Central memory CD8-positive, alpha-beta T cell (primary cell): ENCODE data around the gene SFXN1.

ENCODE experiments used
- ATAC-seq: fragments of 150-1000 bp; cut with Tn5 transposase; replicated peaks from 2 replicates; pipeline ENCODE4 v1.10.0; 2022; ENCODE audit warnings: mild to moderate bottlenecking, moderate FRiP score, moderate number of reproducible peaks; ENCODE audit not compliant: poor library complexity, severe bottlenecking; ENCODE audit errors: extremely low read depth
- DNase-seq, 2 donors: peaks; one replicate each; pipeline ENCODE4 v3.0.0; 2021; ENCODE audit warnings: low spot score in 2 of 2
- H3K27ac Mint-ChIP-seq: one replicate; pipeline ENCODE4 v1.8.0; 2022; ENCODE audit warnings: low read depth, mild to moderate bottlenecking, moderate library complexity, mixed read lengths
- H3K27me3 Mint-ChIP-seq: one replicate; pipeline ENCODE4 v1.8.0; 2022; ENCODE audit warnings: mixed read lengths
- H3K36me3 Mint-ChIP-seq: one replicate; pipeline ENCODE4 v1.8.0; 2022; ENCODE audit warnings: mild to moderate bottlenecking, moderate library complexity, mixed read lengths; ENCODE audit not compliant: insufficient read depth
- H3K4me1 Mint-ChIP-seq: one replicate; pipeline ENCODE4 v1.8.0; 2022; ENCODE audit warnings: mixed read lengths
- H3K4me3 Mint-ChIP-seq: one replicate; pipeline ENCODE4 v1.8.0; 2022; ENCODE audit warnings: mild to moderate bottlenecking, moderate library complexity, mixed read lengths
- H3K9me3 Mint-ChIP-seq: one replicate; pipeline ENCODE4 v1.8.0; 2022; ENCODE audit warnings: mixed read lengths

SFXN1 gene

GRCh38 chr5:175456105-175456742 lies 22.1 kb upstream of the SFXN1 start:
- Mint-ChIP-seq H3K9me3 (no peaks in the 10 kb centered on the region), H3K4me3 (no peak overlapping the region), H3K36me3 (no peaks in the 10 kb centered on the region), H3K27me3 (peaks cover 61% of the 10 kb centered on the region), H3K27ac (no peak overlapping the region), H3K4me1 (no peaks in the 10 kb centered on the region)
- DNase-seq (no peak), ATAC-seq (no peak)

- ATAC-seq (no peak), DNase-seq (no peak)
- Mint-ChIP-seq H3K4me1 (no peaks in the 10 kb centered on the region), H3K9me3 (no peaks in the 10 kb centered on the region), H3K4me3 (no peak overlapping the region), H3K27ac (no peak overlapping the region), H3K36me3 (no peaks in the 10 kb centered on the region), H3K27me3 (peaks cover 51% of the 10 kb centered on the region)
These were observed 20.9 kb upstream of the SFXN1 start for GRCh38 chr5:175457466-175457865.

- no peaks in the 10 kb centered on the region for H3K9me3 Mint-ChIP-seq
- peaks cover 24% of the 10 kb centered on the region for H3K27me3 Mint-ChIP-seq
- no peak overlapping the region for H3K27ac Mint-ChIP-seq
- no peaks in the 10 kb centered on the region for H3K36me3 Mint-ChIP-seq
- no peak overlapping the region for H3K4me3 Mint-ChIP-seq
- peaks cover 8% of the 10 kb centered on the region for H3K4me1 Mint-ChIP-seq
- ATAC-seq (no peak), DNase-seq (no peak)
These were observed 18.2 kb upstream of the SFXN1 start for GRCh38 chr5:175460126-175460525.

GRCh38 chr5:175460552-175460951 lies 17.8 kb upstream of the SFXN1 start:
- peaks cover 20% of the 10 kb centered on the region for H3K27me3 Mint-ChIP-seq
- H3K27ac Mint-ChIP-seq: no peak overlapping the region
- no peak overlapping the region for H3K4me3 Mint-ChIP-seq
- no peaks in the 10 kb centered on the region for H3K9me3 Mint-ChIP-seq
- DNase-seq (no peak), ATAC-seq (no peak)
- H3K4me1 Mint-ChIP-seq: peaks cover 9% of the 10 kb centered on the region
- no peaks in the 10 kb centered on the region for H3K36me3 Mint-ChIP-seq

GRCh38 chr5:175461370-175461769 lies 17.0 kb upstream of the SFXN1 start:
- H3K27me3 Mint-ChIP-seq: peaks cover 12% of the 10 kb centered on the region
- H3K27ac Mint-ChIP-seq: no peak overlapping the region
- no peak overlapping the region for H3K4me3 Mint-ChIP-seq
- no peaks in the 10 kb centered on the region for H3K9me3 Mint-ChIP-seq
- DNase-seq: no peak
- ATAC-seq: no peak
- no peaks in the 10 kb centered on the region for H3K36me3 Mint-ChIP-seq
- H3K4me1 Mint-ChIP-seq: peaks cover 9% of the 10 kb centered on the region

- no peaks in the 10 kb centered on the region for H3K9me3 Mint-ChIP-seq
- ATAC-seq (no peak), DNase-seq (no peak)
- peaks cover 9% of the 10 kb centered on the region for H3K4me1 Mint-ChIP-seq
- H3K27me3 Mint-ChIP-seq: peaks cover 7% of the 10 kb centered on the region
- H3K27ac Mint-ChIP-seq: no peak overlapping the region
- no peaks in the 10 kb centered on the region for H3K36me3 Mint-ChIP-seq
- no peak overlapping the region for H3K4me3 Mint-ChIP-seq
These were observed 14.7 kb upstream of the SFXN1 start for GRCh38 chr5:175463641-175464040.

GRCh38 chr5:175464074-175464941 lies 14.1 kb upstream of the SFXN1 start:
- no peak overlapping the region for H3K27ac Mint-ChIP-seq
- H3K27me3 Mint-ChIP-seq: peaks cover 8% of the 10 kb centered on the region
- H3K9me3 Mint-ChIP-seq: no peaks in the 10 kb centered on the region

GRCh38 chr5:175464942-175465233 lies 13.5 kb upstream of the SFXN1 start:
- Mint-ChIP-seq H3K36me3 (no peaks in the 10 kb centered on the region), H3K4me3 (no peak overlapping the region), H3K27me3 (peaks cover 8% of the 10 kb centered on the region), H3K4me1 (peaks cover 9% of the 10 kb centered on the region), H3K9me3 (no peaks in the 10 kb centered on the region), H3K27ac (no peak overlapping the region)
- DNase-seq (no peak), ATAC-seq (no peak)

More at GRCh38 chr5:175464074-175464941, 14.1 kb upstream of the SFXN1 start:
- Mint-ChIP-seq H3K4me1 (peaks cover 9% of the 10 kb centered on the region), H3K36me3 (no peaks in the 10 kb centered on the region), H3K4me3 (no peak overlapping the region)
- peak; percentile 80 for ATAC-seq
- peak; percentile 40 to 43 for DNase-seq

DNA sequence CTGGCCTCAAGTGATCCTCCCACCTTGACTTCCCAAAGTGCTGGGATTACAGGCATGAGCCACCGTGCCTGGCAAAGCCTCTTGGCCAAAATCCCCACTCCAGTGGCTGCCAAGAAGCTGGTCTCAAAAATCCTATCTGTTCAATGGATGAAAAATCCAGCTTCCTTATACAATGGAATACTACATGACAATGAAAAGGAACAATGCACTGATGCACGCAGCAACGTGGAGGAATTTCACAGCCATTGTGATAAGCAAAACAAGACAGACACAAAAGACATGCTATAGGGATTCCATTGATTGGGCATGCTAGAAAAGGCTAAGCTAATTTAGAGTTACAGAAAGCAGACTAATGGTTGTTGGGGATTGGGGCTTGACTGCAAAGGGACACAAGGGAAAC lies 13.1 kb upstream of the SFXN1 start:
- Mint-ChIP-seq H3K27ac (no peak overlapping the region), H3K4me1 (peaks cover 9% of the 10 kb centered on the region), H3K4me3 (no peak overlapping the region), H3K27me3 (peaks cover 8% of the 10 kb centered on the region), H3K36me3 (no peaks in the 10 kb centered on the region), H3K9me3 (no peaks in the 10 kb centered on the region)
- ATAC-seq (no peak), DNase-seq (no peak)

DNA sequence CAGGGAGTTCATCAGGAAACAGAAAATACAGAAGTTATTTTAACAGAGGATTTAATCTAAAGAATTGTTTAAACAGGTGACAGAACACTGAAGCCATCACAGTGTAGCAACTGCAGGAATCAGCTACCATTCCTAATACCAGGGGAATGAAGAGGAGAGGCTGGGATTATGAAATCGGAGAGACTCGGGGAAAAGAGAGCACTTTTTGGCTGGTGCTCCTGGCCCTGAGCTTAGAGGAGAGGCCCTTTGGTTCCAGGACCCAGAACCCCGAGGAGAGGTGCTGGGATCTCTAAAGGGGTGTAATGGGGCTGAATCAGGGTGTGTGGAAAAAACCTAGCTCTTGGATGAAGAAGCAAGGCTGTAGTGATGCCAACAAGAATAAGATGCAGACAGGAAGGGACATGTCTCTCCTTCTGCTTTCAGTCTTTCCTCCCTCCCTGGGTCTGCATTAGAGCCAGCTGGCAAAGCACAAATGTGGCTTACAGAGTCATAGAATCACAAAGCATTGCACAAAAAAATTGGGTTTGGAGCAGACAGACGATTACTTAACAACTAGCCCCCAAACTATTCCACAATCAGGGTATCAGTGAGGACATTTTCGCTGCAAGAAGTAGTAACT lies 11.6 kb upstream of the SFXN1 start:
- Mint-ChIP-seq H3K27me3 (peaks cover 8% of the 10 kb centered on the region), H3K4me1 (peaks cover 15% of the 10 kb centered on the region), H3K27ac (no peak overlapping the region), H3K4me3 (no peak overlapping the region), H3K9me3 (no peaks in the 10 kb centered on the region), H3K36me3 (no peaks in the 10 kb centered on the region)
- DNase-seq: no peak
- no peak for ATAC-seq

DNA sequence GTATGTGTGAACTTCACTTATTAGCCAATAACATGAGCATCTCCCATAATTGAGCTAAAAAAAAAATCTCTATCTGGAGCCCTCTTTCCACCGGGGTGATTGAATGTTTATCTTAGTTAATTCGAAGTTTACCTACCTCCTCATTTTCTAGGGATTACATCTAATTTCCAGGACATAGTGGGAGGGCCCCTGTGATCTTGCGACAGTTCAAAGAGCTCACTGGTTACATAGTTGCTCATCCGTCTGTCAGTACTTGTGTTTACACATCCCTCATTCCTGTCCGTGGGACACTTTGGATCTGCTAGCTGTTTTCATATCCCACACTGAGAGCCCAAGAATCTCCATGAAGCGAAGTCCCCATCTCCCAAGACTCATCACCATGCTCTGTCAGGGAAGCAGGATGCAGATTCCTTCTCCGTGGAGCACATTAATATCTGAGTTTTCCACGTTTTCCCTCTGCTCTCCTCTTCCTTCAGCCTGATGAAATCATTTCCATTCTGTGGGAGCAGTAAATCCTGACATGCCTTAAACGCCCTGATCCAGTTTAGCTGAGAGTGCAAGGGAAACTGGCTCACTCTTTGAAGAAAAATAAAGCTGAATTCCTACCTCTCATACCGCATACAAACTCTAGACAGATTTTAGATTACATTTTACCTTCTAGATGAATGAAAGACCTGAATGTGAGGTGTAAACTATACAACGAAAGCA lies 10.2 kb upstream of the SFXN1 start:
- ATAC-seq (no peak), DNase-seq (no peak)
- H3K27me3 Mint-ChIP-seq: peaks cover 8% of the 10 kb centered on the region
- H3K9me3 Mint-ChIP-seq: no peaks in the 10 kb centered on the region
- H3K4me3 Mint-ChIP-seq: no peak overlapping the region
- peaks cover 15% of the 10 kb centered on the region for H3K4me1 Mint-ChIP-seq
- H3K36me3 Mint-ChIP-seq: no peaks in the 10 kb centered on the region
- H3K27ac Mint-ChIP-seq: no peak overlapping the region

- Mint-ChIP-seq H3K27me3 (peaks cover 8% of the 10 kb centered on the region), H3K4me3 (no peak overlapping the region), H3K9me3 (no peaks in the 10 kb centered on the region), H3K27ac (no peak overlapping the region), H3K36me3 (no peaks in the 10 kb centered on the region), H3K4me1 (peaks cover 15% of the 10 kb centered on the region)
- DNase-seq (no peak), ATAC-seq (no peak)
These were observed 9.5 kb upstream of the SFXN1 start for GRCh38 chr5:175468892-175469291.
